ENCODE data around the gene THEMIS2. TPM values are rescaled to one million over a fixed set of nuclear protein-coding genes. Genes with fewer than 3 reads are reported as not detected.
A peak's percentile ranks its signal among the peaks of the same experiment; 100 is the strongest.

The THEMIS2 gene
- total and polyA plus RNA-seq, 9 of the 15 experiments (the other 6 are each of a cell fraction or from before 2014, with no cell fraction given) = 2.3 to 12.7 (median 8.0) TPM

DNA sequence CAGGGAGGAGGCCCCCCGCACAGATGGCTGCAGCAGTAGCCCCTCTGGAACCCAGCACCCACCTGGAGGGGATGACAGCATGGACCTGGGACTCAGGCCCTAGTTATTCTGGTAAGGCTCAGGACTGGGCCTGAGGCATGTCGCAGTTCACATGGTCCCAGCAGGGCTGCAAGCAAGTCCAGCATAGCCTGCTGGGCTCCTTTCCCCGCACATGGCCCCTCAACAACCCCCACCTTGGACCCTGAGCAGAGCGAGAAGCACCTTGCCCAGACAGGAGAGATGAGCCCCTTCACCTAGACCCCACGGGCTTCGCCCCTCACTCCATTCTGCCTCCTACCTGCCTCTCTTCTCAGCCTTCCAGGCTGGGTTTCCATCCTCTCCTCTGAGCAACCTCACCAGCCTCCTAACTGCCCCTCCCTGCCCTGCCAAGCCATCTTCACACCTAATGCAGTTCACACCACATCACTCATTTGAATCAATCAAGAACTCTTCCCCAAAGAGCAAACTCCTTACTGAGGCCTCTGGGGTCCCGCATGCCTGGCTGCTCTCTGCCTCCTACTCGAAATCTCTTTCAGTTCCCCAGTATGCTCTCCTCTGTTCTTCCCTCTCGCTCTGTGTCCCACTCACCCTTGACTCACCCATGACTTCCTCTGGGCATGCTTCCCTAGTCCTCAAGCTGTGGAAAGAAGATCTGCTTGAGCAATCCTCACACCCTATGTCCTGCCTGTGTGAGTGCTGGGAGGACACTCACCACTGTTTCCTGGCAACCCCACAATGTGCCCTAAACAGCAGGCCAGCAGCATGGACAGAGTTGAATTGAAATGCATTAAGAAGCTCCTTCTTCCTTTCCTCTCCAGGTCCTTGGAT, 9.4 kb upstream of the THEMIS2 start (continued):
- TF ChIP-seq RFX7 (CRISPR knock-in tag; IDR thresholded peaks at IDR 0.05) = no peak
- TF ChIP-seq LEF1 (IDR thresholded peaks at IDR 0.05) = no peak; the same call in 1 of the 2 replicates
- TF ChIP-seq TCF7L2 (IDR thresholded peaks at IDR 0.05; ENCODE audit: low read depth, low read length) = no peak
- no peak for TF ChIP-seq SNAPC5 (CRISPR knock-in tag; IDR thresholded peaks at IDR 0.05)
- no peak for TF ChIP-seq TRIM28 (IDR thresholded peaks at IDR 0.05)
- no peak for TF ChIP-seq ZNF184 (CRISPR knock-in tag; IDR thresholded peaks at IDR 0.05)
- no peak for TF ChIP-seq MBD2 (IDR thresholded peaks at IDR 0.05; ENCODE audit: borderline replicate concordance, low read depth)
- 0 out of 2 replicates have a peak, but pooled peaks have one; percentile 14 for TF ChIP-seq HLTF (IDR thresholded peaks at IDR 0.05)
- TF ChIP-seq BHLHE40 (IDR thresholded peaks at IDR 0.05; ENCODE audit: low read length) = no peak
- TF ChIP-seq HDAC6 (IDR thresholded peaks at IDR 0.05; ENCODE audit: low read depth, low read length) = no peak
- TF ChIP-seq GABPB2 (CRISPR knock-in tag; conservative IDR thresholded peaks at IDR 0.05) = no peak
- TF ChIP-seq HNRNPK (IDR thresholded peaks at IDR 0.05; ENCODE audit: low read depth, low read length, poor library complexity, severe bottlenecking) = no peak
- TF ChIP-seq EHMT2 (IDR thresholded peaks at IDR 0.05) = 0 out of 2 replicates have a peak, but pooled peaks have one; percentile 27
- TF ChIP-seq, protein P1, sequence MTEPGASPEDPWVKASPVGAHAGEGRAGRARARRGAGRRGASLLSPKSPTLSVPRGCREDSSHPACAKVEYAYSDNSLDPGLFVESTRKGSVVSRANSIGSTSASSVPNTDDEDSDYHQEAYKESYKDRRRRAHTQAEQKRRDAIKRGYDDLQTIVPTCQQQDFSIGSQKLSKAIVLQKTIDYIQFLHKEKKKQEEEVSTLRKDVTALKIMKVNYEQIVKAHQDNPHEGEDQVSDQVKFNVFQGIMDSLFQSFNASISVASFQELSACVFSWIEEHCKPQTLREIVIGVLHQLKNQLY (CRISPR knock-in tag; conservative IDR thresholded peaks at IDR 0.05) = no peak
- TF ChIP-seq CLOCK (CRISPR knock-in tag; IDR thresholded peaks at IDR 0.05; ENCODE audit: borderline replicate concordance) = no peak
- TF ChIP-seq, protein P2, sequence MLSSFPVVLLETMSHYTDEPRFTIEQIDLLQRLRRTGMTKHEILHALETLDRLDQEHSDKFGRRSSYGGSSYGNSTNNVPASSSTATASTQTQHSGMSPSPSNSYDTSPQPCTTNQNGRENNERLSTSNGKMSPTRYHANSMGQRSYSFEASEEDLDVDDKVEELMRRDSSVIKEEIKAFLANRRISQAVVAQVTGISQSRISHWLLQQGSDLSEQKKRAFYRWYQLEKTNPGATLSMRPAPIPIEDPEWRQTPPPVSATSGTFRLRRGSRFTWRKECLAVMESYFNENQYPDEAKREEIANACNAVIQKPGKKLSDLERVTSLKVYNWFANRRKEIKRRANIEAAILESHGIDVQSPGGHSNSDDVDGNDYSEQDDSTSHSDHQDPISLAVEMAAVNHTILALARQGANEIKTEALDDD (IDR thresholded peaks at IDR 0.05) = peak; percentile 11; the same call in 1 of the 2 replicates
- peak; percentile 26; the same call in 1 of the 2 replicates for TF ChIP-seq MTA3 (IDR thresholded peaks at IDR 0.05; ENCODE audit: borderline replicate concordance)
- TF ChIP-seq STAG1 (CRISPR knock-in tag; IDR thresholded peaks at IDR 0.05; ENCODE audit: borderline replicate concordance) = no peak
- TF ChIP-seq RBBP5 (IDR thresholded peaks at IDR 0.05; ENCODE audit: borderline replicate concordance, insufficient read depth, low read length, poor library complexity, severe bottlenecking) = peak; percentile 14
- no peak for TF ChIP-seq NBN (IDR thresholded peaks at IDR 0.05; ENCODE audit: low read depth)
- no peak for TF ChIP-seq DNMT1 (IDR thresholded peaks at IDR 0.05)
- TF ChIP-seq, protein P3, sequence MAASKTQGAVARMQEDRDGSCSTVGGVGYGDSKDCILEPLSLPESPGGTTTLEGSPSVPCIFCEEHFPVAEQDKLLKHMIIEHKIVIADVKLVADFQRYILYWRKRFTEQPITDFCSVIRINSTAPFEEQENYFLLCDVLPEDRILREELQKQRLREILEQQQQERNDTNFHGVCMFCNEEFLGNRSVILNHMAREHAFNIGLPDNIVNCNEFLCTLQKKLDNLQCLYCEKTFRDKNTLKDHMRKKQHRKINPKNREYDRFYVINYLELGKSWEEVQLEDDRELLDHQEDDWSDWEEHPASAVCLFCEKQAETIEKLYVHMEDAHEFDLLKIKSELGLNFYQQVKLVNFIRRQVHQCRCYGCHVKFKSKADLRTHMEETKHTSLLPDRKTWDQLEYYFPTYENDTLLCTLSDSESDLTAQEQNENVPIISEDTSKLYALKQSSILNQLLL (CRISPR knock-in tag; IDR thresholded peaks at IDR 0.05; ENCODE audit: borderline replicate concordance) = no peak
- 0 out of 2 replicates have a peak, but pooled peaks have one; percentile 55 for TF ChIP-seq CBFB (CRISPR knock-in tag; IDR thresholded peaks at IDR 0.05)
- TF ChIP-seq SNRNP70 (optimal IDR thresholded peaks at IDR 0.05; ENCODE audit: low read depth, low read length) = no peak
